BLaER1 (cell line): ENCODE data around the gene PPT2.

Experiments used
- H3K27ac ChIP-seq: shearing (Covaris generic); formaldehyde crosslinking; 2 replicates; pipeline ENCODE4 v1.8.1; 2022
- H3K27me3 ChIP-seq: shearing (Covaris generic); formaldehyde crosslinking; 2 replicates; pipeline ENCODE4 v1.8.1; 2022
- H3K36me3 ChIP-seq: shearing (Covaris generic); formaldehyde crosslinking; 2 replicates; pipeline ENCODE4 v1.8.1; 2022
- H3K4me1 ChIP-seq: shearing (Covaris generic); formaldehyde crosslinking; 2 replicates; pipeline ENCODE4 v1.8.1; 2022
- H3K4me2 ChIP-seq: shearing (Covaris generic); formaldehyde crosslinking; 2 replicates; pipeline ENCODE4 v1.8.1; 2022
- H3K4me3 ChIP-seq: shearing (Covaris generic); formaldehyde crosslinking; 2 replicates; pipeline ENCODE4 v1.8.1; 2022
- H3K9ac ChIP-seq: shearing (Covaris generic); formaldehyde crosslinking; 2 replicates; pipeline ENCODE4 v1.8.1; 2022
- H3K9me3 ChIP-seq: shearing (Covaris generic); formaldehyde crosslinking; 2 replicates; pipeline ENCODE4 v1.8.1; 2022
- H4K20me1 ChIP-seq: shearing (Covaris generic); formaldehyde crosslinking; 2 replicates; pipeline ENCODE4 v1.8.1; 2022
- Cebpa-rat ChIP-seq: shearing (Covaris generic); IDR thresholded peaks from 2 replicates; pipeline ENCODE4 v1.8.1; 2022

PPT2 gene

GRCh38 chr6:32166411-32167061 is 12.6 kb downstream of the PPT2 start:
- no peak overlapping the region for H3K27ac ChIP-seq
- no peak for TF ChIP-seq Cebpa-rat
- H3K4me3 ChIP-seq = no peak overlapping the region
- H4K20me1 ChIP-seq = no peaks in the 10 kb centered on the region
- no peak overlapping the region for H3K4me2 ChIP-seq
- H3K27me3 ChIP-seq = no peaks in the 10 kb centered on the region
- peaks cover 12% of the 10 kb centered on the region; the same call in 1 of the 2 replicates for H3K4me1 ChIP-seq
- peaks cover 93% of the 10 kb centered on the region for H3K36me3 ChIP-seq
- H3K9me3 ChIP-seq = no peaks in the 10 kb centered on the region
- H3K9ac ChIP-seq = no peak overlapping the region

- Histone ChIP-seq H3K27me3 (no peaks in the 10 kb centered on the region), H3K9me3 (no peaks in the 10 kb centered on the region), H4K20me1 (no peaks in the 10 kb centered on the region), H3K4me2 (no peak overlapping the region), H3K4me1 (peaks cover 12% of the 10 kb centered on the region; the same call in 1 of the 2 replicates), H3K9ac (no peak overlapping the region), H3K36me3 (peaks cover 87% of the 10 kb centered on the region), H3K27ac (no peak overlapping the region), H3K4me3 (no peak overlapping the region)
- TF ChIP-seq Cebpa-rat = no peak
These were observed 13.3 kb downstream of the PPT2 start for GRCh38 chr6:32167154-32167760.

- Histone ChIP-seq H3K27me3 (no peaks in the 10 kb centered on the region), H3K36me3 (peaks cover 82% of the 10 kb centered on the region), H3K9me3 (no peaks in the 10 kb centered on the region), H3K4me2 (peak overlapping the region; percentile 19; the same call in 1 of the 2 replicates), H3K9ac (no peak overlapping the region), H3K4me3 (no peak overlapping the region), H3K4me1 (peaks cover 16% of the 10 kb centered on the region), H3K27ac (no peak overlapping the region; the same call in 1 of the 2 replicates), H4K20me1 (no peaks in the 10 kb centered on the region)
- no peak for TF ChIP-seq Cebpa-rat
These were observed 13.9 kb downstream of the PPT2 start for GRCh38 chr6:32167761-32168262.

GRCh38 chr6:32168350-32168749 is 14.4 kb downstream of the PPT2 start:
- H3K4me2 ChIP-seq = peak overlapping the region; percentile 19; the same call in 1 of the 2 replicates
- no peak overlapping the region; the same call in 1 of the 2 replicates for H3K27ac ChIP-seq
- peaks cover 22% of the 10 kb centered on the region for H3K4me1 ChIP-seq
- H3K4me3 ChIP-seq = no peak overlapping the region
- H3K9me3 ChIP-seq = no peaks in the 10 kb centered on the region
- H3K36me3 ChIP-seq = peaks cover 76% of the 10 kb centered on the region
- no peak for TF ChIP-seq Cebpa-rat
- H3K27me3 ChIP-seq = no peaks in the 10 kb centered on the region
- no peak overlapping the region for H3K9ac ChIP-seq
- H4K20me1 ChIP-seq = no peaks in the 10 kb centered on the region

GRCh38 chr6:32168807-32169591 is 15.1 kb downstream of the PPT2 start:
- Histone ChIP-seq H3K4me1 (peaks cover 28% of the 10 kb centered on the region), H3K36me3 (peaks cover 70% of the 10 kb centered on the region), H4K20me1 (no peaks in the 10 kb centered on the region), H3K9ac (no peak overlapping the region), H3K27ac (no peak overlapping the region), H3K27me3 (no peaks in the 10 kb centered on the region), H3K4me2 (no peak overlapping the region), H3K9me3 (no peaks in the 10 kb centered on the region), H3K4me3 (no peak overlapping the region)
- TF ChIP-seq Cebpa-rat = no peak

GRCh38 chr6:32170294-32170693 is 16.4 kb downstream of the PPT2 start:
- no peaks in the 10 kb centered on the region for H4K20me1 ChIP-seq
- no peak overlapping the region for H3K4me2 ChIP-seq
- no peak overlapping the region for H3K27ac ChIP-seq
- TF ChIP-seq Cebpa-rat = no peak
- H3K9ac ChIP-seq = no peak overlapping the region
- H3K4me1 ChIP-seq = peaks cover 41% of the 10 kb centered on the region
- H3K9me3 ChIP-seq = no peaks in the 10 kb centered on the region
- H3K36me3 ChIP-seq = peaks cover 61% of the 10 kb centered on the region
- H3K4me3 ChIP-seq = no peak overlapping the region
- H3K27me3 ChIP-seq = no peaks in the 10 kb centered on the region

GRCh38 chr6:32171234-32171633 is 17.3 kb downstream of the PPT2 start:
- no peaks in the 10 kb centered on the region for H4K20me1 ChIP-seq
- no peak overlapping the region for H3K9ac ChIP-seq
- H3K4me3 ChIP-seq = no peak overlapping the region
- H3K36me3 ChIP-seq = peaks cover 54% of the 10 kb centered on the region
- H3K9me3 ChIP-seq = no peaks in the 10 kb centered on the region
- H3K4me2 ChIP-seq = no peak overlapping the region
- TF ChIP-seq Cebpa-rat = no peak
- H3K27ac ChIP-seq = no peak overlapping the region
- no peaks in the 10 kb centered on the region for H3K27me3 ChIP-seq
- peaks cover 44% of the 10 kb centered on the region for H3K4me1 ChIP-seq

- H3K9ac ChIP-seq = no peak overlapping the region
- H3K36me3 ChIP-seq = peaks cover 34% of the 10 kb centered on the region
- peak overlapping the region; percentile 38 for H3K4me2 ChIP-seq
- H3K27me3 ChIP-seq = no peaks in the 10 kb centered on the region
- TF ChIP-seq Cebpa-rat = no peak
- H4K20me1 ChIP-seq = no peaks in the 10 kb centered on the region
- H3K4me1 ChIP-seq = peaks cover 49% of the 10 kb centered on the region
- H3K27ac ChIP-seq = no peak overlapping the region
- H3K4me3 ChIP-seq = no peak overlapping the region
- no peaks in the 10 kb centered on the region for H3K9me3 ChIP-seq
These were observed 19.2 kb downstream of the PPT2 start for GRCh38 chr6:32173051-32173727.

- H3K4me3 ChIP-seq = peak overlapping the region; percentile 88
- H3K27me3 ChIP-seq = no peaks in the 10 kb centered on the region
- no peak for TF ChIP-seq Cebpa-rat
- H3K27ac ChIP-seq = no peak overlapping the region
- H3K4me1 ChIP-seq = peaks cover 52% of the 10 kb centered on the region
- no peaks in the 10 kb centered on the region for H4K20me1 ChIP-seq
- H3K9ac ChIP-seq = no peak overlapping the region
- peaks cover 24% of the 10 kb centered on the region for H3K36me3 ChIP-seq
- H3K9me3 ChIP-seq = no peaks in the 10 kb centered on the region
- H3K4me2 ChIP-seq = peak overlapping the region; percentile 100
These were observed 20.5 kb downstream of the PPT2 start for GRCh38 chr6:32174416-32174815.
